HG03025 (cell line): ENCODE measurements around the gene SLC41A3.
"Not testable (repeated sequence)": the region's sequence is repeated elsewhere in the genome, so short reads cannot be mapped to it uniquely, and the experiment has no call there.

Experiments used
- ATAC-seq: cut with Tn5 transposase; IDR thresholded peaks from one replicate; pipeline ENCODE4 v1.9.1; 2021; ENCODE audit warnings: mild to moderate bottlenecking, moderate library complexity; ENCODE audit not compliant: unreplicated experiment, low FRiP score

Gene SLC41A3

GRCh38 chr3:126084768-126085180 is 850 bp upstream of the SLC41A3 start:
- no peak for ATAC-seq

DNA sequence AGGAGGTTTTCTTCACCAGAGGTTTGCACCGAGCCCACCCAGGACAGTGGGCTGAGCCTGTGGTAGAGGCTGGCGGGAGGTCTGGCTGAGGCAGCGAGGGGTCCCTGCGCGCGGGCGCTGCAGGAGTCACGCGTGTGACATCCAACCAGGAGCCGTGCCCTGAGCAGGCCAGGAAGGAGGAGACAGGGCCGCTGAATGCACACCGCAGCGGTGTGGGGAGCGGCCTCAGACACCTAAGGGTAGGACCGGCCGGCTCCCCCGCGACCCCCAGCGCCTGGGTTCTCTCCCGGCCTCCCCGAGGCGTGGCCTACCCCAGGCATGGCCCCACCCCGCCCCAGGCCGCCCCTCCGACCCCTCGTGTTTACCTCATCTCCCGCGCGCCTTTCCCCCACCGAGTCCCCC is 412 bp downstream of the SLC41A3 start:
- peak; percentile 39 for ATAC-seq

GRCh38 chr3:126083138-126083445 is 832 bp downstream of the SLC41A3 start:
- no peak for ATAC-seq

DNA sequence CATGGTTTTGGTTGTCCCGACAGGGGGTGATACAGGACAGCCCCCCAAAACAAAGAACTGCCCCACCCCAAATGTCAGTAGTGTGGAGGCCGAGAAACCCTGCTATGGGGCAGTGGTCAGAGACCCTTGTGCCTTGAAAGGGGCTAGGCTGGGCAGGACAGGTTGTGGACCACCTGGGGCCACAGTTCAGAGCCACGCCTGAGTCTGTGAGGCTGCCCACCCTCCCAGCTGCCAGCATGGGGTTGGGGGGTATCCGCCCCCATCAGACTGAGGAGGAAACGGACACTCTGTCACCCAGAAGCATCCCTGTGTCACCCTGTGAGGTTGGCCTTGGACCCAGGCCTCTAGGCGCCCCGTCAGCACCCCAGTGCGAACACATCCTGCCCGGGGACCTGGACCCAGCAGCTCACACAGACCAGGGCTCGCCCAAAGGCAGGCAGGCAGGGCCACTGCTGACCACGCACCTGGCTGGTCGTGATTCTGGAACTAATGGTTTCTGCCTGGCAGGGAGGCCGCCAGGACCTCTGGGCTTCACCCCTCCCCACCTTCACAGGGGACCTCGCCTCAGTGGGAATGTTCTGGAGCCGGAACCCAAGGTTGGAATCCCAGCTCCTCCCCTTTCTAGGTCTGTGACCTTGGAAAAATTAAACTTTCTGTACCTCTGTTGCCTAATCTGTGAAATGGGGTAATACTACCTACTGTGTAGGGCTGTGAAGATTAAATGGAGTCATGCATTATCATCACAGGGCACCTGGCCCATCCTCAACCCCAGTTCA is 1.4 kb downstream of the SLC41A3 start:
- no peak for ATAC-seq

DNA sequence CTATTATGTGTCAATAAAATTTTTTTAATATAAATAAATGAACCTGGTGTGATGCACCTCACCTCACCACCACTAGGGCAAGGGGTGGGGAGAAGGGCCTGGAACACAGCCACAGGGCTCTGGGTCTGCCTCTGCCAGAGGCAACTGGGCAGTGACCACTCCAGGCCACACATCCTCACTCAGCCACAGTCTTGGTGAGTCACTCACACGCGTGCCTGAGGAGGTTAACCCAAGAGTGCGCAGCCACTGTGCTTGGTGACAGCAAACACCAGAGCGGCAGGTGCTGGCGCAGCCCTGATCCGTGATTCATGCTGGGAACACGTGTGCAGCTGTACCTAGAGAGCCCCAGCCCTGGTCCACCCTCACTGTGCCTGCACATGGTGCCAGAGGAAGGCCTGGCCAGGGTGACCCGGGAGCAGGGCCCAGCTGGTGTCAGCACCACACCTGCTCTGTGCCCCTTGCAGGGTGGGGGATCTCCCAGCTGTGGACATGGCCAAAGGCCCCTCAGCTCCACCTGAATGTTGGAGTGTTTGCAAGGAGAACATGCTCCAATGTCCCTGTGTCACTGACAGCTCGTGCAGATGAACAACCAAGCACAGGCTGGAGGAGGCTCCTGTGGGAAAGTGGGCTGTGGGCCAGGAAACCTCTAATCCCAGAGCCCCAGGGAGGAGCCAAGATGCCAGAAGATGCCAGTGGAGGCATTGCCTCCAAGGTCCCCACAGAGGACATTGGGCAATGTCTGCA is 2.1 kb downstream of the SLC41A3 start:
- no peak for ATAC-seq

GRCh38 chr3:126080970-126081369 is 3.0 kb downstream of the SLC41A3 start:
- no peak for ATAC-seq

GRCh38 chr3:126078866-126079265 is 5.1 kb downstream of the SLC41A3 start:
- ATAC-seq = no peak

DNA sequence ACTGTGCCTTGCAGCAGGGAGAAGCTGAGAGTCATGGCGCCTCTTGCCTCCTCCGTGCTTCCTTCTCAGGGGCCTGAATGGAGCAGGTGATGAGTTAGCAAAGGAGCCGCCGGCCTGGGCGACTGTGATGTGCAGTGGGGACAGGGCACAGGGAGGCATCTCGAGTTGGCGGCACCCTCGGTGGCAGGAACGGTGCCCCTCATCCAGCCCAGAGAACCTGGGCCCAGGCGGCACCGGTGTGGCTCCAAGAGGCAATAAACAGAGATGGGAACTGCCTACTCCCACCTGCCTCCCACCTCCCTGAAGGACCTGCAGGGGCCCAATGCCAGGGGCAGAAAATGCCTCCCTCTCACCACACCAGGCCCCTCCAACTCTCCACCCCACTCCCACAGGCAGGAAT is 6.2 kb downstream of the SLC41A3 start:
- ATAC-seq = no peak

GRCh38 chr3:126076140-126076539 is 7.8 kb downstream of the SLC41A3 start:
- no peak for ATAC-seq

DNA sequence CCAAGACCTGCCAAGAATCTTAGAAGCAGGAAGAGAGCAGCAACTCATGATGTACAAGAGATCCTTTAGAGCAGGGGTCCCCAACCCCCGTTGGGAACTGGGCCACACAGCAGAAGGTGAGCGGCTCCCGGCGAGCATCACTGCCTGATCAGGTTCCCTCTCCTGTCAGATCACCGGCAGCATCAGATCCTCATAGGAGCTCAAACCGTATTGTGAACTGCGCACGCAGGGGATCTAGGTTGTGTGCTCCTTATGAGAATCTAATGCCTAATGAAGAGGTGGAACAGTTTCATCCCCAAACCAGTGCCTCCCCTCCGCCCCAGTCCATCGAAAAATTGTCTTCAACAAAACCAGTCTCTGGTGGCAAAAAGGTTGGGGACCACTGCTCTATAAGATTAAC is 13.8 kb downstream of the SLC41A3 start:
- ATAC-seq = no peak

DNA sequence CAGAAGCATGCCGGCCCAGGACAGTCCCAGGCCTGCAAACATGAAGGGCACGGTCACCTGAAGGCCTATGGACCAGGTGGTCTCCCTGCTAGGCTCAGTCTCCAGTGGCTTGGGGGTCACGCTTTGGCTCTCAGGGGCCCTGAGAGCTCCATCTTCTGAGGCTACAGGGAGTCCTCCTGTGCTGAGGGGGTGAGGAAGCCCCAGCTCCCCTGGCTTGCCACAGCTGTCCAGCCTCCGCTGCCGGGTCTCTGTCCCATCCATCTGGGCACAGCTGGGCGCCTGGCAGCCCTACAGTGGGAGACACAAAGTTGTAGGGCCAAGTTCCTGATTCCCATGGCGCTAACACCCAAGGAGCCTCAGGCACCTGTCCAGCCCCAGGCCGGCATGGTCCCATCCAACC is 16.0 kb downstream of the SLC41A3 start:
- no peak for ATAC-seq

- not testable (repeated sequence) for ATAC-seq
Observed at GRCh38 chr3:126066676-126067075, 17.2 kb downstream of the SLC41A3 start.

DNA sequence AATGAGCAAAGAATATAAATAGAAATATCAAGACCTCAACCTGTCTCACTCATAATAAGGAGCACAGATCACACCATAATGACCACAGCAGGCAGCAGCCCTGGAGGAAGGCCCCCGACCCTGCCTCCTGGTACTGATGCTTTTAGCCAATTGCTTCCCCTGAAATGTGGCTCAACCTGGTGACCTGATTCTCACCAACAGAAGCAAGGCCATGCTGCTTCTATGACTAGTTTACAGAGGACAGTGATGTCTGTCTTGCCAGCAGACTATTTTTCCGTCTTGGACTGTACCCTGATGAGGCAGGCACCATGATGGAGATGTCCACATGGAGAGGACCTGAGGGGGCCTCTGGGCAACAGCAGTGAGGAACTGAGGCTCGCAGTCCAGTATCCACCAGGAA is 18.0 kb downstream of the SLC41A3 start:
- ATAC-seq = no peak

DNA sequence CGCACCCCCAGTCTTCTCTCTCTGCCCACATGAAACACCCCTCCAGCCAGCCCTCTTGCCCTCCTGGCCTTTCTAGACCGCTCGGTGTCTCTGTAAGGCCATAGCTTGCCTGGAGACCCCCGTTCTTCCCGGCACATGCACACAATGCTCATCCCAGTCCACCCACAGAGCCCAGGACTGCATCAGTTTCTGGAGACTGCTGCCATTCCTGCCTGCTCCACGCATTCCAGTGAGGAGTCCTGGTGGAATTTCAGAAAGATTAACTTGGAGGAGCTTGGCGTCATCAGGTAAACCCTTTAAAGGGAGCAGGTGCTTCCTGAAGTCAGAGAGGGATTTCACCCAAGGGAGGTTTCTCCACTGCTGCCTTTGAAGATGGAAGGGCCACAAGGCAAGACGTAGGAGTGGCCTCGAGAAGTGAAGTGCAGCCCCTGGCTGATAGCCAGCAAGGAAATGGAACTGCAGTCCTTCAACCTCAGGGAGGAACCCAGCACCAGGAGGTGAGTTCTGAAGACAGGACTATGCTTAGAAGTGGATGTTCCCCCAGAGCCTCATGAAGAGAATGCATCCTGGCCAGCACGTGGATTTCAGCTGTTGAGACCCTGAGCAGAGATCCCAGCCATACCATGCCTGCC is 19.2 kb downstream of the SLC41A3 start:
- ATAC-seq = no peak

DNA sequence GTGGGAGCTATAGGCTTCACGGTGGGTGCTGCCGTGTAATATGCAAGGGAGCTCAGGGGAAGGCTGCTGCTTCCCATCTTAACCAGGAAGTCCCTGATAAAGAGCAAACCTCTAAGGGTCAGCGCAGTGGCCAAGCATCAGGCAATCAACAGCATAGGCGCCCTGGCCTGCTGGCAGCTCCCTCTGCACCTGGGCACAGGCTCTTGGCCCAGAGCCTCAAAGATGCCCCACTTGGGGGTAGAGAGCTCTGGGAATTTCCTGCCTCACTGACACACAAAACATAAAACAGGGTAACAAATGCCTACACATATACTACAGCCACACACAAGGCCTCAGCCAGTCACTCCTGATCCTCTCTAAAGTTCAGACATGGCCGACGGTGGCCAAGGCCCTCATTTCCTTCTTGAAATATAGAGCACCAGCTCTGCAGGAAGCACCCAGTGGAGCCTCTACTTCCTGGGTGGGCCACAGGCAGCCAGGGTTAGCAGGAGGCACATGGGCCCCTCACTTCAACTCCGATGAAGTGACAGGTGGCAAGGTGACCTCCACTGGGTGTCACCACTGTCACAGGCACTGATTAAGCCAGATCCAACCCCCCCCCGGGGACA is 20.5 kb downstream of the SLC41A3 start:
- no peak for ATAC-seq

GRCh38 chr3:126061301-126062032 is 22.5 kb downstream of the SLC41A3 start:
- no peak for ATAC-seq

GRCh38 chr3:126060613-126061145 is 23.2 kb downstream of the SLC41A3 start:
- ATAC-seq = no peak

DNA sequence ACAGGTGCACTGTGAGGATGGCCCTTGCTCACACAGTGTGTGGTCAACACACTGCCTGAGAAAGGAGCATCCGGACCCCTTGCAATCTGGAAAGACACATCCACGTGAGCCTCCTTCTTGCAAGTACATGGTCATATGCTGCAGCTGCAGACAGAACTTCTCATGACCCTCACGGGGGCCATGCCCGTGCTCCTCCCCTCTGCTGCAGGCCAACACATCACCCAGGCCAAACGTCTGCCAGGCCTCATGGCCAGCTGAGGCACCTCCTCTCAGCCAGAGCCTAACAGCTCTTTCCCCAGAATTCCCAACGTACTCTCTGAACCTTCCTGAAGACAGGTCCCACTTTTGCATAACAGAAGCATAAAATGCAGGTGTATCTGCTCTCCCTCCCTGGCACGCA is 25.3 kb downstream of the SLC41A3 start:
- ATAC-seq = no peak

DNA sequence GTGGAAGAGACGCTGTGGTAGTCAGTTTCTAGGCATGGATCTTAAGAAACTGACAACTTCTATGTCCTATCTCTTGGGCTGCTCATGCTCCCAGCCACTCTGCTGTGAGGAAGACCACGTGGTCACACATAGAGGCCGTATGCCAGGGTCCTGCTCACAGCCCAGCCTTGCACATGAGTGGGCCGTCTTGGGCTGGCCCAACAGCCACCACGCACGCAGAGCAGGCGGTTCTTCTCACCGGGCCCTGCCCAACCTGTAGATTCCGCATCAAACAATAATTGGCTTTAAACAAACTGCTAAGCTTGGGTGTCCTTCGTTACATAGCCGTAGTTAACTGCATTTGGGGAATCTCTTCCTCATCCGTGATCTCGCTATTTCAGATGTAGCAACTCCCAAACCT is 26.0 kb downstream of the SLC41A3 start:
- ATAC-seq = no peak

- no peak for ATAC-seq
Observed at GRCh38 chr3:126057501-126057819, 26.5 kb downstream of the SLC41A3 start.
